Ishikawa (cell line): ENCODE measurements around the gene OR52A1.

ENCODE experiments used
- CEBPB ChIP-seq: IDR thresholded peaks from 2 replicates; pipeline ENCODE4 v1.6.1; 2012
- CREB1 ChIP-seq: IDR thresholded peaks from 2 replicates; pipeline ENCODE4 v1.6.1; 2012; ENCODE audit warnings: low read depth
- EGR1 ChIP-seq: IDR thresholded peaks from 2 replicates; pipeline ENCODE4 v1.6.1; 2012
- EP300 ChIP-seq: IDR thresholded peaks from 2 replicates; pipeline ENCODE4 v1.6.1; 2012; ENCODE audit warnings: borderline replicate concordance
- FOXM1 ChIP-seq: IDR thresholded peaks from 2 replicates; pipeline ENCODE4 v1.6.1; 2012; ENCODE audit warnings: low read depth, borderline replicate concordance
- MAX ChIP-seq: IDR thresholded peaks from 2 replicates; pipeline ENCODE4 v1.6.1; 2012
- NFIC ChIP-seq: IDR thresholded peaks from 2 replicates; pipeline ENCODE4 v1.6.1; 2012
- RAD21 ChIP-seq: IDR thresholded peaks from 2 replicates; pipeline ENCODE4 v1.6.1; 2012; ENCODE audit warnings: low read depth
- REST ChIP-seq: IDR thresholded peaks from 2 replicates; pipeline ENCODE4 v1.6.1; 2012; ENCODE audit warnings: low read depth, mild to moderate bottlenecking
- TAF1 ChIP-seq: IDR thresholded peaks from 2 replicates; pipeline ENCODE4 v1.6.1; 2012; ENCODE audit warnings: low read depth, mild to moderate bottlenecking
- TCF12 ChIP-seq: IDR thresholded peaks from 2 replicates; pipeline ENCODE4 v1.6.1; 2012; ENCODE audit warnings: low read depth
- TEAD4 ChIP-seq: IDR thresholded peaks from 2 replicates; pipeline ENCODE4 v1.6.1; 2012
- USF1 ChIP-seq: IDR thresholded peaks from 2 replicates; pipeline ENCODE4 v1.6.1; 2012
- YY1 ChIP-seq: IDR thresholded peaks from 2 replicates; pipeline ENCODE4 v1.6.1; 2012; ENCODE audit warnings: low read depth
- ZBTB7A ChIP-seq: IDR thresholded peaks from 2 replicates; pipeline ENCODE4 v1.6.1; 2012; ENCODE audit warnings: low read depth

Gene OR52A1

GRCh38 chr11:5123802-5124521, 30.6 kb downstream of the OR52A1 start:
- TF ChIP-seq CREB1 (no peak), REST (no peak), TAF1 (no peak), EP300 (no peak), ZBTB7A (no peak), TCF12 (no peak), NFIC (no peak), RAD21 (peak; percentile 74), USF1 (no peak), FOXM1 (no peak), TEAD4 (no peak), YY1 (no peak), CEBPB (peak; percentile 44; the same call in 1 of the 2 replicates), MAX (no peak)

- TF ChIP-seq RAD21 (no peak), YY1 (no peak)
These were observed 35.7 kb downstream of the OR52A1 start for GRCh38 chr11:5118893-5119292.

GRCh38 chr11:5117588-5117987, 37.0 kb downstream of the OR52A1 start:
- TF ChIP-seq MAX (no peak), EP300 (no peak), RAD21 (no peak), EGR1 (no peak), NFIC (no peak)

- no peak for TF ChIP-seq CREB1
- no peak for TF ChIP-seq MAX
- TF ChIP-seq CEBPB = no peak
- no peak for TF ChIP-seq ZBTB7A
These were observed 39.2 kb downstream of the OR52A1 start for GRCh38 chr11:5115339-5115738.

- TF ChIP-seq TAF1 (no peak), TCF12 (no peak), YY1 (no peak), CREB1 (no peak), NFIC (no peak), TEAD4 (no peak), CEBPB (no peak), EP300 (no peak), RAD21 (no peak)
These were observed 47.3 kb downstream of the OR52A1 start for GRCh38 chr11:5107285-5107684.

GRCh38 chr11:5103066-5103465, 51.5 kb downstream of the OR52A1 start:
- TF ChIP-seq USF1 (no peak), YY1 (no peak), CEBPB (no peak), TCF12 (no peak), NFIC (no peak), TEAD4 (no peak), REST (no peak)
